HFFc6 (cell line): ENCODE data around the gene RTP3. TPM values are rescaled to one million over a fixed set of nuclear protein-coding genes. Genes with fewer than 3 reads are reported as not detected.
"Not testable (repeated sequence)": the region's sequence is repeated elsewhere in the genome, so short reads cannot be mapped to it uniquely, and the experiment has no call there.

Source experiments
- DNase-seq: peaks from one replicate; pipeline ENCODE4 v3.0.0-alpha.2; 2018
- H3K27ac Mint-ChIP-seq: 2 replicates; pipeline ENCODE4 v1.8.0; 2020; ENCODE audit warnings: mild to moderate bottlenecking, mixed read lengths
- H3K27me3 Mint-ChIP-seq: 2 replicates; pipeline ENCODE4 v1.8.0; 2021; ENCODE audit warnings: mild to moderate bottlenecking, moderate library complexity, mixed read lengths; ENCODE audit not compliant: insufficient read depth
- H3K36me3 Mint-ChIP-seq: 2 replicates; pipeline ENCODE4 v1.8.0; 2021; ENCODE audit warnings: low read depth, mixed read lengths
- H3K4me1 Mint-ChIP-seq: 2 replicates; pipeline ENCODE4 v1.8.0; 2020; ENCODE audit warnings: low read depth, mixed read lengths
- H3K4me3 Mint-ChIP-seq: 2 replicates; pipeline ENCODE4 v1.8.0; 2020; ENCODE audit warnings: mild to moderate bottlenecking, moderate library complexity, mixed read lengths
- H3K9me3 Mint-ChIP-seq: 2 replicates; pipeline ENCODE4 v1.8.0; 2020; ENCODE audit warnings: mild to moderate bottlenecking, mixed read lengths
- total RNA-seq, 6 experiments: library from RNA; stranded (reverse); fragmentation: NEBNext Ultra II Directional; extraction: Animal tissue kit (Norgen Biotek cat#: 25700); gene quantifications; 2 replicates in 1 of 6; 3 replicates in 5 of 6; pipeline ENCODE4 v1.2.3, GENCODE V29; 2021
- TF ChIP-seq, protein P1 (sequence below): fragments of 200-600 bp; sonication (generic); IDR thresholded peaks from 2 replicates; pipeline ENCODE4 v1.5.0; 2021; ENCODE audit warnings: antibody characterized with exemption, mild to moderate bottlenecking

Gene RTP3
- total RNA-seq, 6 experiments from 2014 or later, result not detected

GRCh38 chr3:46492890-46493547, 4.8 kb upstream of the RTP3 start:
- Mint-ChIP-seq H3K27ac (no peak overlapping the region), H3K4me3 (no peak overlapping the region), H3K9me3 (no peaks in the 10 kb centered on the region), H3K27me3 (no peaks in the 10 kb centered on the region; the same call in 1 of the 2 replicates), H3K4me1 (peaks cover 67% of the 10 kb centered on the region), H3K36me3 (peaks cover 15% of the 10 kb centered on the region; the same call in 1 of the 2 replicates)
- no peak for DNase-seq
- TF ChIP-seq, protein P1, sequence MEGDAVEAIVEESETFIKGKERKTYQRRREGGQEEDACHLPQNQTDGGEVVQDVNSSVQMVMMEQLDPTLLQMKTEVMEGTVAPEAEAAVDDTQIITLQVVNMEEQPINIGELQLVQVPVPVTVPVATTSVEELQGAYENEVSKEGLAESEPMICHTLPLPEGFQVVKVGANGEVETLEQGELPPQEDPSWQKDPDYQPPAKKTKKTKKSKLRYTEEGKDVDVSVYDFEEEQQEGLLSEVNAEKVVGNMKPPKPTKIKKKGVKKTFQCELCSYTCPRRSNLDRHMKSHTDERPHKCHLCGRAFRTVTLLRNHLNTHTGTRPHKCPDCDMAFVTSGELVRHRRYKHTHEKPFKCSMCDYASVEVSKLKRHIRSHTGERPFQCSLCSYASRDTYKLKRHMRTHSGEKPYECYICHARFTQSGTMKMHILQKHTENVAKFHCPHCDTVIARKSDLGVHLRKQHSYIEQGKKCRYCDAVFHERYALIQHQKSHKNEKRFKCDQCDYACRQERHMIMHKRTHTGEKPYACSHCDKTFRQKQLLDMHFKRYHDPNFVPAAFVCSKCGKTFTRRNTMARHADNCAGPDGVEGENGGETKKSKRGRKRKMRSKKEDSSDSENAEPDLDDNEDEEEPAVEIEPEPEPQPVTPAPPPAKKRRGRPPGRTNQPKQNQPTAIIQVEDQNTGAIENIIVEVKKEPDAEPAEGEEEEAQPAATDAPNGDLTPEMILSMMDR, result no peak

- H3K36me3 Mint-ChIP-seq, result peaks cover 15% of the 10 kb centered on the region; the same call in 1 of the 2 replicates
- H3K27me3 Mint-ChIP-seq, H3K4me3 Mint-ChIP-seq, H3K27ac Mint-ChIP-seq, DNase-seq, H3K9me3 Mint-ChIP-seq: not testable (repeated sequence)
- H3K4me1 Mint-ChIP-seq, result peaks cover 66% of the 10 kb centered on the region
Observed at GRCh38 chr3:46494491-46494890, 3.3 kb upstream of the RTP3 start.

DNA sequence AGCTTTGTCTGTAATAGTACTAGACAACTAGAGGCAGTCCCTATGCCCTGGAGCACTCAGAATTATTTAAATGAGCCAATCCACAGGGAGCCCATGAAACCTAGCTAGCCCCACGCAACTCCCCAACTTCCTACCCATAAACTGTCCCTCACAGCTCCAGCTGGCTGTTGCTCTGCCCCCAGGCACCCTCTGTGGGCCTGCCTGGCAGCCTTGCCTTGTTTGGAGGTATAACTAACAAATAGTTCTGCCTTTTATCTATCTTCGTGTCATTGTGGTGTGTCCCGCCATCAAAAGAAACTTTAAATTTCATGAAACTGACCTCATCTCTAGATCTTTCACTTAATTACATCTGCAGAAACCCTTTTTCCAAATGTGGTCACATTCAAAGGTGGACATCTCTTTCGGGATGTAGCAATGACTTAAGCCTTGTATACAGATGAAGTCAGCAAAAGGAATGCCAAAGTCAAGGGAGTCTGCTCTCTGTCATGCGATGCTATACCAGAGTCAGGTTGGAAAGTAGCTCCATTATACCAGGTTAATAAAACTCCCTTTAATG, 1.8 kb upstream of the RTP3 start:
- DNase-seq, result peak; percentile 96
- peaks cover 15% of the 10 kb centered on the region; the same call in 1 of the 2 replicates for H3K36me3 Mint-ChIP-seq
- peak overlapping the region; percentile 87 for H3K27ac Mint-ChIP-seq
- no peaks in the 10 kb centered on the region for H3K9me3 Mint-ChIP-seq
- H3K27me3 Mint-ChIP-seq, result no peaks in the 10 kb centered on the region
- H3K4me1 Mint-ChIP-seq, result peaks cover 66% of the 10 kb centered on the region
- TF ChIP-seq, protein P1, result no peak
- peak overlapping the region; percentile 57 for H3K4me3 Mint-ChIP-seq

DNA sequence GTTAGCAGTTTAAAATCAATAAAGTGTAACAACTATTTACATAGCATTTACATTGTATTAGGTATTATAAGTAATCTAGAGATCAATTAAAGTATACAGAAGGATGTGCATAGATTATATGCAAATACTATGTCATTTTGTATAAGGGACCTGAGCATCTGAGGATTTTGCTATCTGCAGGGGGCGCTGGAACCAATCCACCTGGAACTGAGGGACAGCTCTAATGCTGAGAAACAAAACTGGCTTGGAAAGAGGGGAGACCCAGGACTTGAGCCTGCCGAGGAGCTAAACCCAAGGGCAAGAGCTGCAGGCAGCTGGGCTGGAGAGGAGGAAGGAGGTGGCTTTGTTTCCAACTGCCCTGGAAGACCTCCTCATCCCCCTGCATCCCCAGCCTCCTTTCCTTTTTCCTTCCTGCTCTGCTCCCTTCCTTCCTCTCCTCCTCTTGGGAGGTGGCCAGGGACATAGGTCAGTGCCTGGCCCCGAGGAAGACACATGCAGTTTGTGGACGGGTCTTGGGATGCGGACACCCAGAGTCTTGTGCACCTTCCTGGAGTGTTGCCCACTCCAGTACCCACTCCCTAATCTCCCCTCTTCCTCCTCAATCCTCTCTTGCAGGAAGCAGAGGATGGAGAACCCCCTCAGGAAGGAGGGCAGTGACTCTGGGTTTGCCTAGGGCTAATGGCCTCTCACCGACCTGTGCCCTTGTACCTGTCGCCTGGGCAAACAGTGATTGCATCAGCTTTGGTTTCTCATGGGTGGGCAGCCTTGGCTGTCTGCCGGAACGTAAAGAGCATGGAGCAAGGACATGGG, 825 bp upstream of the RTP3 start:
- Mint-ChIP-seq H3K4me3 (no peak overlapping the region; the same call in 1 of the 2 replicates), H3K27ac (peak overlapping the region; percentile 55; the same call in 1 of the 2 replicates), H3K9me3 (no peaks in the 10 kb centered on the region), H3K27me3 (no peaks in the 10 kb centered on the region), H3K36me3 (peaks cover 8% of the 10 kb centered on the region; the same call in 1 of the 2 replicates), H3K4me1 (peaks cover 66% of the 10 kb centered on the region)
- TF ChIP-seq, protein P1, result peak; percentile 69
- DNase-seq, result no peak

GRCh38 chr3:46498916-46499519, 1.2 kb downstream of the RTP3 start:
- H3K4me1 Mint-ChIP-seq, result peaks cover 76% of the 10 kb centered on the region
- H3K9me3 Mint-ChIP-seq, result no peaks in the 10 kb centered on the region; the same call in 1 of the 2 replicates
- TF ChIP-seq, protein P1, result no peak
- H3K4me3 Mint-ChIP-seq, result no peak overlapping the region
- H3K27ac Mint-ChIP-seq, result no peak overlapping the region
- no peak for DNase-seq
- H3K36me3 Mint-ChIP-seq, result no peaks in the 10 kb centered on the region
- no peaks in the 10 kb centered on the region for H3K27me3 Mint-ChIP-seq
